NCI-H774 (cell line): ENCODE measurements around the gene RBM42.
A peak's percentile ranks its signal among the peaks of the same experiment; 100 is the strongest.

Experiments used
- DNase-seq: peaks from one replicate; lab custom pipeline; 2025; lab: John Stamatoyannopoulos, UW

RBM42 gene

DNA sequence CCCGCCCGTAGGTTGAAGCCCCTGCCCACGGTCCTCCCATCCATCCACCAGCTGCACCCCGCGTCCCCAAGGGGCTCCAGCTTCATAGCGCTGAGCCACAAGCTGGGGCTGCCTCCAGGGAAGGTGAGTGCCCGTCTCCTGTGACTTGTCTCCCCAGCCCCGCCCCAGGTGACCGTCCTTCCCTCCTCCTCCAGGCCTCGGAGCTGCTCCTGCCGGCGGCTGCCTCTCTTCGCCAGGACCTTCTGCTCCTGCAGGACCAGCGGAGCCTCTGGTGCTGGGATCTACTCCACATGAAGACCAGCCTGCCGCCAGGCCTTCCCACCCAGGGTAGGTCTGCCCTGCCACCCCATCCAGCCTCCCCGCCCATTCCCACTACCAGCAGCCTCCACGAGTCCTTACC lies 8.8 kb upstream of the RBM42 start:
- DNase-seq, result no peak

DNA sequence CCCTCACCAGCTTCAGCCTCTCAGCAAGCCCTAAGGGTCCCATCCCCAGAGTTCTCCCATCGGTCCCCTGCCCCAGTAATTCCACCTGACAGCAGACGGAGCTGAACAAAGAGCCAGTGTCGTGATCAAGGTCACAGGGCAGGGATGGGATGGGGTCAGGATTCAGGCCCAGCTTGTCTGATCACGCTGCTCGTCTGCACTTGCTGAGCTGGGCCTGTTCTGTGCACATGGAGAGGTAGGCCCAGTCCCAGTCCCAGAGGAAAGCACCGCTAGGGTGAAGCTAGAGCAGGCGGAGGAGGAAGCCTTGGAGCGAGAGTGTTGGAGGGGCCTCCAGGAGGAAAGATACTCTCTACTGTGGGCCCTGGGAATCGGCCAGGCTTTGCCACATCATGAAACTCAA lies 7.1 kb upstream of the RBM42 start:
- no peak for DNase-seq

DNA sequence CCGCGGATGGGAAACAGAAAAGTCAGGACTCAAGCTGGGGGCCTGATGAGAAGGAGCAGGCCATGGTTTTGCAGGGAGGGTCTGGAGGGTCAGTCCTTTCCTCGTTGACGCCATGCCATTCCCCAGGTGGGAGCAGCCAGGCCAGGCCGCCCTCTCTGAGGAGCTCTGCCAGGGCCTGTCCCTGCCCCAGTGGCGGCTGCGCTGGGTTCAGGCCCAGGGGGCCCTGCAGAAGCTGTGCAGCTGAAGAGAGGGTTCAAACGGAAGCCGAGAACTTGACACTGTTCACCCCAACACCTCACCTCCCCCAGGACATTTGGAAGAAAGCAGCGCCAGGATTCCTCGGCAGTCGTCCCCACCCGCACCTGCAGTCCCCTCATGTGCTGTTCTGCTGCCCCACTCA lies 6.1 kb upstream of the RBM42 start:
- DNase-seq, result no peak

DNA sequence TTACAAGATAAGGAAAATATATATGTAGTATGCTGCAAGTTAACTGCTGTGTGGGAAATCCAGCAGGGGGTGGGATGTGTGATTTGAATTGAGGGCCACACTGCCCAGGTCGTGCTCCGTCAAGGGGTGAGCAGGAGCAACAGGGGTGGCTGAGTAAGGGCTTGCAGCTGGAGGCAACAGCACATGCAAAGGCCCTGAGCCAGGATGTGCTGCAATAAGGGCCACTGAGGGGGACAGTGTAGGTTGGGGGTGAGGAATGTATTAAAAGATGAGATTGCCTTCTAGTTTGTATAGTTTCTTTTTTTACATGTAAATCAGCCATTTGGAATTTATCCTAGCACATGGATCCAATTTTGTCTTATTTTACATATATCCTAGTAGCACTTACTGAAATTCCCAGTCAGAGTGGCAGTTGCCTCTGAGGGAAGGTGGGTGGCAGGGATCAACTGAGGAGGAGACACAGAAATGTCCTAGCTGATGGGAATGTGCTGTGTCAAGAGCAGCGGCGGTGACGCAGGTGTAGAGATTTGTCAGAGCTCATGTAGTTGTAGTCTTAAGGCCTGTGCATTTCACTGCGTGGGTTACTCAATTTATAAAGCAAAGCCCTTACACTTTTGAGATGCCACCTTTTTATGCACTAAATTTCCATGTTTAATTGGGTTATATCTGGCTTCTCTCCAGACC lies 5.4 kb upstream of the RBM42 start:
- DNase-seq, result no peak

DNA sequence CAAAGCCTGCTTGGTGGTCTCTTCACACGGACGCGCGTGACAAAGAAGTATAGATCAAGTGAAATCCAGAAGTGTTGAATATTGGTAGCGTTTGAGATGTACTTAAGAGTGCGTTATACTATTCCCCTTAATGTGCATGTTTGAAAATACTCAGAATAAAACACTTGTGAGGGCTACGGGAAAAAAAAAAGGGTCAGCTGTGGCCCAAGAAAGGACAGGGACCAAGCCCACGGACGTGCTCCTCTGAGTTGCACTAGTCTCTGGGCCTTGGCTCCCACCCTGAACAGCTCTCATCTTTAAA lies 622 bp upstream of the RBM42 start:
- DNase-seq, result no peak

DNA sequence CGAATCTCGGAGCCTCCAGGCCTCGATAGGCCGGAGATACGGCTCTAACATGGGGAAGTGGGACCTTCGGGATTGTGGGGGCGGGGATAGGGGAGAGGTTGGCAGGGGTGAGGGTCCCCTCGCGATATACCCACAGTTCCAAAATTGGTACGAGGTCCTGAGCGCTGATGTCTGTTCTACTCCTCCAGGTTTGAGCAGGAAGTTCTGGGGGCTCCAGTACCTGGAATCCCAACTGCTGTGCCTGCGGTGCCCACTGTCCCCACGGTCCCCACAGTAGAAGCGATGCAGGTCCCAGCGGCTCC lies 447 bp downstream of the RBM42 start:
- DNase-seq, result no peak

DNA sequence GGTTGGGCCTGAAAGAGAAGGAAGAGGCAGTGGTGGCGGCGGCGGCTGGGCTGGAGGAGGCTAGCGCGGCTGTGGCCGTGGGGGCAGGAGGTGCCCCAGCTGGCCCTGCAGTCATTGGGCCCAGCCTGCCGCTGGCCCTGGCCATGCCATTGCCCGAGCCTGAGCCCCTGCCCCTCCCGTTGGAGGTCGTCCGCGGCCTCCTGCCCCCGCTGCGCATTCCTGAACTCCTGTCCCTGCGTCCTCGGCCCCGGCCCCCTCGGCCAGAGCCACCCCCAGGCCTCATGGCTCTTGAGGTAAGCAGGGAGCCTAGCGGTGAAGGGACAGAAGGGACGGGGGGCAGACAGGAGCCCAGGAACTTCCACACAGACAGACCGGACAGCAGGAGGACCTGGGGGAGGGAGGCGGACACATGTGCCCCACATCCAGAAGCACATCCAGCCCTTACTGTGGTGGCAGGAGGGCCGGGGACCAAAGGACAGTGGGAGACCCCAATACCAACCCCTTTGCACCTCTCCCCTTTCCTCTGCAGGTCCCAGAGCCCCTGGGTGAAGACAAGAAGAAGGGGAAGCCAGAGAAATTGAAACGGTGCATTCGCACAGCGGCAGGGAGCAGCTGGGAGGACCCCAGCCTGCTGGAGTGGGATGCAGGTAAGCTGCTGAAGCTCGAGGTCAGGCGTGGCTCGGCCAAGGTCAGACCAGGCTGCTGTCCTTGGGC lies 5.0 kb downstream of the RBM42 start:
- DNase-seq, result no peak

DNA sequence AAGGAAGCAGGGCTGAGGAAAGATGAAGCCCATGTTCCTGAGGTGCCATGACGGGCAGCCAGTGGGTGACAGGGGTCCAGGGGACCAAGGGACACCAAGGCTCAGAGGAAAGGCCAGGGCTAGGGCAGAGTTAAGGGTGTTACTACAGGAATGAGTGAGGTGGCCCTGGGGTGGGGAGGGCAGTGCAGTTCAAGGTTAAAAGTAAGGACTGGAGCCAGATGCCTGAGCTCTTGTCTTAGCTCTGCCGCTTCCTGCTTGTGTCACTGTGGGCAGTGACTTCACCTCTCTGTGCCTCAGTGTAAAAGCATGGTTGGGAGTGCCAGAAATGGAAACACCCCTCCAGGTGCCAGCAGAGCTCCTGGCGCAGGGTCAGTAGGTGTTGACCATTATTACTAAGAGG lies 7.8 kb downstream of the RBM42 start:
- no peak for DNase-seq

DNA sequence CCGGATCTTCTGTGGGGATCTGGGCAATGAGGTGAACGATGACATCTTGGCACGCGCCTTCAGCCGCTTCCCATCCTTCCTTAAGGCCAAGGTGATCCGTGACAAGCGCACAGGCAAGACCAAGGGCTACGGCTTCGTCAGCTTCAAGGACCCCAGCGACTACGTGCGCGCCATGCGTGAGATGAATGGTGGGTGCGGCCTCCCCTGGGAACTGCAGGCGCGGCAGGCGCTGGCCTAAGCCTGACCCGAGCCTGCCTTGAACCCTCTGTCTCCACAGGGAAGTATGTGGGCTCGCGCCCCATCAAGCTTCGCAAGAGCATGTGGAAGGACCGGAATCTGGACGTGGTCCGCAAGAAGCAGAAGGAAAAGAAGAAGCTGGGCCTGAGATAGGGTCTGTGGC lies 8.3 kb downstream of the RBM42 start:
- no peak for DNase-seq

DNA sequence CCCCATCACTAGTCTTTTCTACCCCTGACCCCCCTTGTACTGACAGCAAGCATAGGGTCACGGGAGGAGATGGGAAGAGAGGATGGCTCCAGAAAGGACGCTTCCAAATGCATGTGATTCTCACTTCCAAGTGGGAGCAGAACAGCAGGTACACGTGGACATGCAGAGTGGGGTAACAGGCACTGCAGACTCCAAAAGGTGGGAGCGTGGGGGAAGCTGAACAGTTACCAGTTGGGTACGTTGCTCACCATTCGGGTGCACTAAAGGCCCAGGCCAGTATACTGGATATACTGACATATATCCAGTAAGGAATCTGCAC lies 10.4 kb downstream of the RBM42 start:
- no peak for DNase-seq

DNA sequence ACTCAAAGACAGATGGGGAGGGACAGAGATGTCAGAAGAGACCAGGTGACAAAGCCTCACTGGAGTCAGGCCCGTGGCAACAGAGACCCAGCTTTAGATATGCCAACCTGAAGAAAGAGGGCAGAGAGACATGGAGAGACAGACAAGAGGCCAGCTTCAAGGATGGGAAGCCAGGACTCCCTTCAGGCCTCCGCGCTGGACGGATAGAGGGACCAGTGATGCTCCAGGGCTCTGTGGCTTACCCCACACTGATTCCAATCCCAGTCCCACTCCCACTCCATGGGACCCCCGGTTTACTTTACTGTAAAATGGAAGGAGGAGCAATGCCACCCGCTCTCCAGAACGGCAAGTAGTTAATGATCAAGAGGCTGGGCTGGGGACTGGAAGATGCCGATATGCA lies 11.0 kb downstream of the RBM42 start:
- no peak for DNase-seq

DNA sequence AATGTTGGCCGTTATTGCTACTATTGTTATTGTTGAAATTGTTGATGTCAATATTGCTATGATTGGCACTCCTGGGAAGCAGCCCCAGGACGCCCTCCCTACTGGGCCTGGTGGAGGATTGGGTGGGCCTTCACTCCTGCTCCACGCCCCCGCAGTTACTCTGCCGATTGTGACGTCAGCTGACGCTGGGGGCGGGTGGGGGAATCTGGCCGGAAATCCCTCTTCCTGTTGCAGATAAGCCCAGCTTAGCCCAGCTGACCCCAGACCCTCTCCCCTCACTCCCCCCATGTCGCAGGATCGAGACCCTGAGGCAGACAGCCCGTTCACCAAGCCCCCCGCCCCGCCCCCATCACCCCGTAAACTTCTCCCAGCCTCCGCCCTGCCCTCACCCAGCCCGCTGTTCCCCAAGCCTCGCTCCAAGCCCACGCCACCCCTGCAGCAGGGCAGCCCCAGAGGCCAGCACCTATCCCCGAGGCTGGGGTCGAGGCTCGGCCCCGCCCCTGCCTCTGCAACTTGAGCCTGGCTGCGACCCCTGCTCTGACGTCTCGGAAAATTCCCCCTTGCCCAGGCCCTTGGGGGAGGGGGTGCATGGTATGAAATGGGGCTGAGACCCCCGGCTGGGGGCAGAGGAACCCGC lies 12.8 kb downstream of the RBM42 start, which contains the start of gene ETV2:
ETV2 (plus strand) TSS at position 231 of the 637 bp plus-strand sequence. CDS start 716 bp downstream, outside the sequence.
- DNase-seq, result no peak

DNA sequence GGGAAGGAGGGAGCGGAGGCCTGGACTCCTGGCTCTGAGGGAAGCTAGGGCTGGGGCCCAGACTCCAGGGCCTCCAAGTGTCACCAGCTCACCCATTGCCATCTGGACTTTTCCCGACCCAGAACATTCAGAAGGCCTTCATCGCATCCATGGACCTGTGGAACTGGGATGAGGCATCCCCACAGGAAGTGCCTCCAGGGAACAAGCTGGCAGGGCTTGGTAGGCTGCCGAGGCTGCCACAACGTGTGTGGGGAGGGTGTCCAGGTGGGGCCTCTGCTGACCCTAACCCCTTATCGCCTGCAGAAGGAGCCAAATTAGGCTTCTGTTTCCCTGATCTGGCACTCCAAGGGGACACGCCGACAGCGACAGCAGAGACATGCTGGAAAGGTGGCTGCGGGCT lies 13.5 kb downstream of the RBM42 start:
- DNase-seq, result no peak

DNA sequence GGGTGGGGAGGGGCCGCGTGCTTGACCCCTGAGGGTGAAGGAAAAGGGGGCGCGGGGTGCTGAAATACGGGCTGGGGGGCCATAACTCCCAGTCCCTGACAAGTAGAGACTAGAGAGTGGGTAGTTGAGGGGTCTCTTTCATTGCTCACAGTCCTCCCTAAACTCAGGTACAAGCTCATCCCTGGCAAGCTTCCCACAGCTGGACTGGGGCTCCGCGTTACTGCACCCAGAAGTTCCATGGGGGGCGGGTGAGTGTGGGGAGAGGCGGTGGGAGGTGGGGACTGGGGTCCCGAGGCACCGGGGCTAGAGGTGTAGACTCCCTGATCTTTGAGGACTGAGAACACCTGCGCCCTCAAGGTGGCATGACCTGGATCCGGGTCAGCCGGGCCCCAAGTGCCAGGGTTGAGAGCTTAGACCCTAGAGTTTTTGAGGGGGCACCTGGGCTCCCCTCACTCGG lies 14.0 kb downstream of the RBM42 start:
- no peak for DNase-seq

DNA sequence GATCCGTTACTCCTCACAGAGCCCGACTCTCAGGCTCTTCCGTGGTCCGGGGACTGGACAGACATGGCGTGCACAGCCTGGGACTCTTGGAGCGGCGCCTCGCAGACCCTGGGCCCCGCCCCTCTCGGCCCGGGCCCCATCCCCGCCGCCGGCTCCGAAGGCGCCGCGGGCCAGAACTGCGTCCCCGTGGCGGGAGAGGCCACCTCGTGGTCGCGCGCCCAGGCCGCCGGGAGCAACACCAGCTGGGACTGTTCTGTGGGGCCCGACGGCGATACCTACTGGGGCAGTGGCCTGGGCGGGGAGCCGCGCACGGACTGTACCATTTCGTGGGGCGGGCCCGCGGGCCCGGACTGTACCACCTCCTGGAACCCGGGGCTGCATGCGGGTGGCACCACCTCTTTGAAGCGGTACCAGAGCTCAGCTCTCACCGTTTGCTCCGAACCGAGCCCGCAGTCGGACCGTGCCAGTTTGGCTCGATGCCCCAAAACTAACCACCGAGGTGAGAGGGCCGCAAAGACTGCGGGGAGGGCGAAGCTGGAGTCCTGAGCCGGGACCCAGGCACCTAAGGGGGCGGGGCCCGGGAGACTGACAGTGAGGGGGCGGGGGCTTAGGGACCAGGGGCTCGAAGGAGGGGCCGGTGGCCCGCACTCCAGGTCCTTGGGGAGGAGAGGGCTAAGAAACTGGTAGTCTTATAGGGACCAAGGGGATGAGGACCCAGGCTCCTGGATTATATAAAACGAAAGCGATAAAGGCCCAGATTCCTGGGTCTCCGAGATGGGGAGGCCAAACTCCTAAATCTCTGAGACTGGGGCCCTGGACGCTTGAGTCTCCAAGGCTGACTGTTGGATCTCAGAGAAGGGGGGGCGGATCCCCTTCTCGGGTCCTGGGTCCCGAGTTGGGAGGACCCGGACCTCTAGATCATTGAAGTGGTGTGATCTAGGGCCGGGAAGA lies 14.7 kb downstream of the RBM42 start:
- DNase-seq, result peak; percentile 80

DNA sequence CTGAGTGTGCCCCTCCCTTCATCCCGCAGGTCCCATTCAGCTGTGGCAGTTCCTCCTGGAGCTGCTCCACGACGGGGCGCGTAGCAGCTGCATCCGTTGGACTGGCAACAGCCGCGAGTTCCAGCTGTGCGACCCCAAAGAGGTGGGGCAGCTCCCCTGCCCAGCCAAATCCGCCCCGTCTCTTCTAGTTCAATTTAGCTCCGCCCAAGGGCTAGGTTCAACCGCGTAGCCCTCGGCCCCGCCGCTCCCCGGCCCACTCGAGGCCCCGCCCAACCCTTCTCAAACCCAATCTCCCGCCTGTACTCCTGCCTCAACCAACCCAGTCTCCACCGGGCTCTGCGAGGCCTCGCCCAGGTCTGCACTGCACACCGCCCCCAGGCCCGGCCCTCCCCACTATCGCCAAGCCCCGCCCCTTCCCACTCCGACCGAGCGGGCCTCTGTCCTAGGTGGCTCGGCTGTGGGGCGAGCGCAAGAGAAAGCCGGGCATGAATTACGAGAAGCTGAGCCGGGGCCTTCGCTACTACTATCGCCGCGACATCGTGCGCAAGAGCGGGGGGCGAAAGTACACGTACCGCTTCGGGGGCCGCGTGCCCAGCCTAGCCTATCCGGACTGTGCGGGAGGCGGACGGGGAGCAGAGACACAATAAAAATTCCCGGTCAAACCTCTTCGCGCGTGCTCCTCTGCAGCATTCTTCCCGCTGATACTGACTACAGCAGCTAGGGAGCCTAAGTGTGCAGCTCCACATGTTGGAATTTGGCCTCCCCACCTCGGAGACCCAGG lies 15.6 kb downstream of the RBM42 start:
- peak; percentile 95 for DNase-seq

DNA sequence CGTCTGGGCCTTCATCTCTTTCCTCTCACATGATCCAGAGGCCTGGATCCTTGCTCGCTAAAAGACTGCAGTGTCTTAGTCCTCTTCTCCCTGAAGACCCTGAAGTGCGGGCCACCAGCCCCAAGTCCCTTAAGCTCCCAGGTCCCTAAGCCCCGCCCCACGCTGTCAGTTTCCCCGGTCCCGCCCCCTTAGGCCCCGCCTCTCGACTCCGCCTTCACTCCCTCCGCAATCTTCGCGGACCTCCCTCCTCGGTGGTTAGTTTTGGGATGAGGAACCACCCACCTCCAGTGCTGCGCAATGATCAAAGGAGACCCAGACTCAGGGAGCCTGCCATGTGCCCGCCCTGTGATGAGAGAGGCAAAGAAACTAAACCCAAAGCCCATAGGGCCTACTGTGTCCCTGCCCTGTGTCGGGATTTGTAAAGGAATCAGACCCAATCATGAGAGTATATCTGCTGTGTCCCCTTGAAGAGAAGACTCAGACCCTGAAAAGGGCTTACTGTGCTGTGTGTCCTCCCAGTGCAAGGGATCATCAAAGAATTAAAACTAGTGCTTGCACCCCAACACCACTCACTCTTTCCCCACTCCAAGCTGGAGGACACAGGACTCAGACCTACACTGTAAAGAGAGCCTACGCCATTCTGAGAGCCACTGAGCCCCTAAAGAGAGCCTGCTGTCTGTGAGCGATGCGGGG lies 16.3 kb downstream of the RBM42 start:
- peak; percentile 29 for DNase-seq

DNA sequence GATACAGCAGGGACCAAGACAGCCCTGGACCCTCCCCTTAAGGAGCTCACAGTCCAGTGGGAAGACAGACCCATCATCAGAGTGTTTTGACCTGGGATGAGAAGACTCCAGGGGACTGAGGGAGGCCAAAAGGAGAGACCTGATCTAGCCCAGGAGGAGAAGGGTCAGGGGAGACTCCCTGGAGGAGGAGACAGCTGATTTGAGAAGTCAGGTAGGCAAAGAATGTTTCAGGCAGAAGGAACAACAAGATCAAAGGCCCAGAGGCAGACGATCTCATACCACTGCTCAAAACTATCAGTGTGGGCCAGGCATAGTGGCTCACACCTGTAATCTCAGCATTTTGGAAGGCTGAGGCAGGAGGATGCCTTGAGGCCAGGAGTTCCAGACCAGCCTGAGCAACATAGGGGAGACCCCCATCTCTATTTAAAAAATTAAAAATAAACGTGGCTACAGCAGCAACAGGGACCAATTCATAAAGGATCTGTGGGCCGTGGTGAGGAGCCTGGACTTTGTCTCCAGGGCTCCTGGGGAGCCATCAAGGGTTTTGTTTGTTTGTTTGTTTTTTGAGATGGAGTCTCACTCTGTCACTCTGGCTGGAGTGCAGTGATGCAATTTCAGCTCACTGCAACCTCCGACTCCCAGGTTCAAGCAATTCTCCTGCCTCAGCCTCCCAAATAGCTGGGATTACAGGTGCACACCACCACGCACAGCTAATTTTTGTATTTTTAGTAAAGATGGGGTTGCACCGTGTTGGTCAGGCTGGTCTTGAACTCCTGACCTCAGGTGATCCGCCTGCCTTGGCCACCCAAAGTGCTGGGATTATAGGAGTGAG lies 17.1 kb downstream of the RBM42 start:
- no peak for DNase-seq

DNA sequence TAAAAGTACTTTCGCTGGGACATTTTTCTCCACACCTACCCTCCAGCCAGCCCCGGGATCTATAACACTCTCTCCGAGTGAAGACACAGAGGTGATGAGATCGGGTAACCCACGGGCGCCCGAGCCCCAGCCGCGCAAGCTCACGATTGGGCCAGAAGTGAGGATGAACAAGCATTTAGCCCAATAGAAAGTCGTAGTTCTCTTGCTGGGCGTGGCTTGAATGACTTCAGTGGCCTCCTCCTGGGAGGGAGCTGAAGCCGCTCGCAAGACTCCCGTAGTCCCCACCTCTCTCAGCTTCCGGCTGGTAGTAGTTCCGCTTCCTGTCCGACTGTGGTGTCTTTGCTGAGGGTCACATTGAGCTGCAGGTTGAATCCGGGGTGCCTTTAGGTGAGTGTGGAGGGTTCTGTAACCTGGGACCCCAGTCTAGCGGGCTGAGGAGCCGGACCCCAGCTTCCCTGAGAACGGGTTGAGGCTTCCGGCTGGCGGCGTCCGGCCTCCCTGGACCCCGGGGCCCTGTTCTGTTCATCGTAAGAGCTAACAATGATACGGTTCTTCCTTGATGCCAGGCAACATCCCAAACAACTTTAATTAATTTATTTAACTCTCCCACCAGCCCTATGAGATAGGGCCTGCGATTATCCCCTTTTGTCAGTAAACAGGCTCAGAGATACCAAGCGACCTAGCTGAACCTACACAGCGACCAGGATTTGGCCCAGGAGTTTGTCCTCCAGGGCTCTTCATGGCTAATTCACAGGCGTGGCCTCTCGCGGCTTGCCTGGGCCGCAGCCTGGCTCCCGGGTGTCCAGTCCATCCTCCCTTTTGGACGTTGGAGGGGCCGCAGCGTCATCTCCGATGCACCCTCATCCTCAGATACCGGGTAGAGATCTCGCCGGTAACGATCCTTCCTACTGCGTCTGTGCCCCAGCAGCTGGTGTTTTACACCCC lies 19.5 kb downstream of the RBM42 start, which contains the start of gene COX6B1:
COX6B1 (plus strand) TSS at position 307 of the 945 bp plus-strand sequence. CDS start 2,921 bp downstream, outside the sequence.
- peak; percentile 97 for DNase-seq
